Ishikawa (cell line): ENCODE results near the gene OAT.

Experiments
- EP300 ChIP-seq: IDR thresholded peaks from 2 replicates; pipeline ENCODE4 v1.6.1; 2012; ENCODE audit warnings: borderline replicate concordance
- FOXM1 ChIP-seq: IDR thresholded peaks from 2 replicates; pipeline ENCODE4 v1.6.1; 2012; ENCODE audit warnings: low read depth, borderline replicate concordance
- NFIC ChIP-seq: IDR thresholded peaks from 2 replicates; pipeline ENCODE4 v1.6.1; 2012
- RAD21 ChIP-seq: IDR thresholded peaks from 2 replicates; pipeline ENCODE4 v1.6.1; 2012; ENCODE audit warnings: low read depth
- TAF1 ChIP-seq: IDR thresholded peaks from 2 replicates; pipeline ENCODE4 v1.6.1; 2012; ENCODE audit warnings: low read depth, mild to moderate bottlenecking
- TEAD4 ChIP-seq: IDR thresholded peaks from 2 replicates; pipeline ENCODE4 v1.6.1; 2012
- USF1 ChIP-seq: IDR thresholded peaks from 2 replicates; pipeline ENCODE4 v1.6.1; 2012
- YY1 ChIP-seq: IDR thresholded peaks from 2 replicates; pipeline ENCODE4 v1.6.1; 2012; ENCODE audit warnings: low read depth
- TF ChIP-seq, protein P1 (sequence below): IDR thresholded peaks from 2 replicates; pipeline ENCODE4 v1.6.1; 2012; ENCODE audit warnings: low read depth, mild to moderate bottlenecking

DNA sequence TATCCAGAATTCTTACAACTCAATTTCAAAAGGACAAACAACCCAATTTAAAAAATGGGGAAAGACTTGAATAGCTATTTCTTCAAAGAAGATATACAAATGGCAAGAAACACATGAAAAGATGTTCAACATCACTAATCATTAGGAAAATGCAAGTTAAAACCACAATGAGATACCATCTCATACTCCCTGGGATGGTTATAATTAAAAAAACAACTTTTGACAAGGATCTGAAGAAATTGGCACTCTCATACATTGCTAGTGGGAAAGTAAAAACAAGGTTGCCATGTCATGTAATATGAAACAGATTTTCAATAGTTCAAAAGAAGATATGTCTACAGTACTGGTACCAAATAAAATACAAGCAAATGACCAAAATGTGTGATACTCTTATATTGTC, 9.0 kb downstream of the OAT start:
- no peak for TF ChIP-seq TAF1
- no peak for TF ChIP-seq NFIC
- TF ChIP-seq YY1 = no peak
- TF ChIP-seq TEAD4 = no peak
- no peak for TF ChIP-seq EP300
- TF ChIP-seq RAD21 = no peak
- TF ChIP-seq USF1 = no peak
- TF ChIP-seq, protein P1, sequence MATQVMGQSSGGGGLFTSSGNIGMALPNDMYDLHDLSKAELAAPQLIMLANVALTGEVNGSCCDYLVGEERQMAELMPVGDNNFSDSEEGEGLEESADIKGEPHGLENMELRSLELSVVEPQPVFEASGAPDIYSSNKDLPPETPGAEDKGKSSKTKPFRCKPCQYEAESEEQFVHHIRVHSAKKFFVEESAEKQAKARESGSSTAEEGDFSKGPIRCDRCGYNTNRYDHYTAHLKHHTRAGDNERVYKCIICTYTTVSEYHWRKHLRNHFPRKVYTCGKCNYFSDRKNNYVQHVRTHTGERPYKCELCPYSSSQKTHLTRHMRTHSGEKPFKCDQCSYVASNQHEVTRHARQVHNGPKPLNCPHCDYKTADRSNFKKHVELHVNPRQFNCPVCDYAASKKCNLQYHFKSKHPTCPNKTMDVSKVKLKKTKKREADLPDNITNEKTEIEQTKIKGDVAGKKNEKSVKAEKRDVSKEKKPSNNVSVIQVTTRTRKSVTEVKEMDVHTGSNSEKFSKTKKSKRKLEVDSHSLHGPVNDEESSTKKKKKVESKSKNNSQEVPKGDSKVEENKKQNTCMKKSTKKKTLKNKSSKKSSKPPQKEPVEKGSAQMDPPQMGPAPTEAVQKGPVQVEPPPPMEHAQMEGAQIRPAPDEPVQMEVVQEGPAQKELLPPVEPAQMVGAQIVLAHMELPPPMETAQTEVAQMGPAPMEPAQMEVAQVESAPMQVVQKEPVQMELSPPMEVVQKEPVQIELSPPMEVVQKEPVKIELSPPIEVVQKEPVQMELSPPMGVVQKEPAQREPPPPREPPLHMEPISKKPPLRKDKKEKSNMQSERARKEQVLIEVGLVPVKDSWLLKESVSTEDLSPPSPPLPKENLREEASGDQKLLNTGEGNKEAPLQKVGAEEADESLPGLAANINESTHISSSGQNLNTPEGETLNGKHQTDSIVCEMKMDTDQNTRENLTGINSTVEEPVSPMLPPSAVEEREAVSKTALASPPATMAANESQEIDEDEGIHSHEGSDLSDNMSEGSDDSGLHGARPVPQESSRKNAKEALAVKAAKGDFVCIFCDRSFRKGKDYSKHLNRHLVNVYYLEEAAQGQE = no peak
- TF ChIP-seq FOXM1 = no peak
